Dedifferentiated amniotic fluid mesenchymal stem cell (primary cell): ENCODE measurements around the gene CSN3.
"Not testable (repeated sequence)": the region's sequence is repeated elsewhere in the genome, so short reads cannot be mapped to it uniquely, and the experiment has no call there.

Experiments
- DNase-seq: peaks from one replicate; pipeline ENCODE4 v3.0.0-alpha.2; 2016; ENCODE audit errors: extremely low spot score

CSN3 gene, protein sequence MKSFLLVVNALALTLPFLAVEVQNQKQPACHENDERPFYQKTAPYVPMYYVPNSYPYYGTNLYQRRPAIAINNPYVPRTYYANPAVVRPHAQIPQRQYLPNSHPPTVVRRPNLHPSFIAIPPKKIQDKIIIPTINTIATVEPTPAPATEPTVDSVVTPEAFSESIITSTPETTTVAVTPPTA

DNA sequence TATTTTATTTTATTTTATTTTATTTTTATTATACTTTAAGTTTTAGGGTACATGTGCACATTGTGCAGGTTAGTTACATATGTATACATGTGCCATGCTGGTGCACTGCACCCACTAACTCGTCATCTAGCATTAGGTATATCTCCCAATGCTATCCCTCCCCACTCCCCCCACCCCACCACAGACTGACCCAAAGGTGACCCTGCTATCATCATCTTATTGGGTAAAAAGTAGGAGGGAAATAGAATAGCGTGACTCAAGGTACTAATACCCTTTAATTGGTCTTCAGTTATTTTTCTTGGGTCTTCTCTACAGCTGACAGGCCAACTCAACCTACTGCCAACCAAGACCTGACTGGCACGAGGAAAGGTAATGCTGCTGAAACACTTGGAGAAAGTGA lies at the start of gene CSN3:
CSN3 (plus strand) TSS at position 301 of the 400 bp plus-strand sequence. CDS start 2,223 bp downstream, outside the sequence.
- DNase-seq: not testable (repeated sequence)

GRCh38 chr4:70192895-70193294 lies 49.5 kb upstream of the CSN3 start:
- DNase-seq: no peak

- DNase-seq: no peak
Measured at GRCh38 chr4:70195425-70195824, 47.0 kb upstream of the CSN3 start, which contains the start of gene ODAM. ODAM (plus strand) TSS chr4:70195725; CDS start chr4:70196544, 819 bp downstream.

GRCh38 chr4:70196857-70197256 lies 45.5 kb upstream of the CSN3 start:
- no peak for DNase-seq

DNA sequence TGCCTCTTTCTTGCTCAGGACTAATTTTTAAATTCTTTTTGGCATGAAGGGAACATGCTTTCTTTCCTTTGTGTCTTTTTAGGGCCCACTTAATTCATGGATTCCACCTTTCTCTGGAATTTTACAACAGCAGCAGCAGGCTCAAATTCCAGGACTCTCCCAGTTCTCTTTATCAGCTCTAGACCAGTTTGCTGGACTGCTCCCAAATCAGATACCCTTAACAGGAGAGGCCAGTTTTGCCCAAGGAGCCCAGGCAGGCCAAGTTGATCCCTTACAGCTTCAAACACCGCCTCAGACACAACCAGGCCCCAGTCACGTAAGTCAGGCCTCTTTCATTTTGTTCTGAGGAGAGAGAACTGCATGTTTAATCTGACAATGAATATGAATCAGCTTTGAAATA lies 44.6 kb upstream of the CSN3 start:
- no peak for DNase-seq

- no peak for DNase-seq
Measured at GRCh38 chr4:70203601-70204000, 38.8 kb upstream of the CSN3 start.

DNA sequence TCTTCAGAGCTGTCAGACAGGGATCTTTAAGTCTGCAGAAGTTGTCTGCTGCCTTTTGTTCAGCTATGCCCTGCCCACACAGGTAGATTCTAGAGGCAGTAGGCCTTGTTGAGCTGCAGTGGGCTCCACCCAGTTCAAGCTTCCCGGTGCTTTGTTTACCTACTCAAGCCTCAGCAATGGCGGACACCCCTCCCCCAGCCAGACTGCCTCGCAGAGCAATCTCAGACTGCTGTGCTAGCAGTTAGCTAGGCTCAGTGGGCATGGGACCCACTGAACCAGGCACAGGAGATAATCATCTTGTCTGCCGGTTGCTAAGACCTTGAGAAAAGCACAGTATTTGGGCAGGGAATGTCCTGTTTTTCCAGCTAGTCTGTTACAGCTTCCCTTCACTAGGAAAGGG lies 29.6 kb upstream of the CSN3 start:
- DNase-seq: not testable (repeated sequence)

- not testable (repeated sequence) for DNase-seq
Measured at GRCh38 chr4:70216109-70216508, 26.3 kb upstream of the CSN3 start.

GRCh38 chr4:70216550-70216949 lies 25.8 kb upstream of the CSN3 start:
- DNase-seq: not testable (repeated sequence)

DNA sequence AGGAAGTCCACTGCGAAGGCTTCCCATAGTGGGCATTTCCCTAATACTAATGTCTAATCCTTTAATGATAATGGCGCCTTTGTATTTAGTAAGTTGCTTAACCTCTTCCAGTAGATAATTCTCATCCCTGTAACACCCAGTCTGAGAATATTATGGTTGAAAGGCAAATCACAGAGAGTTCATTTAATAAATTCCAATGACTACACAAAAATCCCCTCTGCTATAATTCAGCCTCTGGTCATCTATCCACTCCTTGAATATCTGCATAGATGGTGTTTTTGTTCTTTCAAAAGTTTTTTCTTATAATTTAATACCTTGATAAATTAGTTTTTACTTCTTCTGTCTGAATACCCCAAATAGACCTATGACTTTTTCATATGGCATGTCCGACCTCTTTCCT lies 21.0 kb upstream of the CSN3 start:
- DNase-seq: not testable (repeated sequence)

- not testable (repeated sequence) for DNase-seq
Measured at GRCh38 chr4:70221818-70222217, 20.6 kb upstream of the CSN3 start.

DNA sequence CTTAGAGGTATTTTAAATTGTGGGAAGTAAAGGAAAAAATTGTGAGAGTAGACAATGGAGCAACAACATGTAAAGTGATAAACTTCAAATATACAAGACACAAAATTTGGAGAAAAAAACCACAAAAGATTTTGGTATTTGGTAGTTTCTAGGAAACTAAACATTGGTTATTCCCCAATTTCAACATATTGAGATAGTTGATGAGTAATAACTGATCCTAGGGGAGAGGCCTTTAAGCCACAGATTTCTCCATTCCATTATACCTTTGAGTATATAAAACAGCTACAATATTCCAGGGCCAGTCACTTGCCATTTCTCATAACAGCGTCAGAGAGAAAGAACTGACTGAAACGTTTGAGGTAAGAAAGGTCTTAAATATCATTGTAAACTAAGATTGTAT lies 16.6 kb upstream of the CSN3 start, which contains the start of gene FDCSP:
FDCSP (plus strand) TSS at position 301 of the 400 bp plus-strand sequence. CDS start 5,071 bp downstream, outside the sequence.
- DNase-seq: no peak

- DNase-seq: no peak
Measured at GRCh38 chr4:70236125-70236524, 6.3 kb upstream of the CSN3 start.

DNA sequence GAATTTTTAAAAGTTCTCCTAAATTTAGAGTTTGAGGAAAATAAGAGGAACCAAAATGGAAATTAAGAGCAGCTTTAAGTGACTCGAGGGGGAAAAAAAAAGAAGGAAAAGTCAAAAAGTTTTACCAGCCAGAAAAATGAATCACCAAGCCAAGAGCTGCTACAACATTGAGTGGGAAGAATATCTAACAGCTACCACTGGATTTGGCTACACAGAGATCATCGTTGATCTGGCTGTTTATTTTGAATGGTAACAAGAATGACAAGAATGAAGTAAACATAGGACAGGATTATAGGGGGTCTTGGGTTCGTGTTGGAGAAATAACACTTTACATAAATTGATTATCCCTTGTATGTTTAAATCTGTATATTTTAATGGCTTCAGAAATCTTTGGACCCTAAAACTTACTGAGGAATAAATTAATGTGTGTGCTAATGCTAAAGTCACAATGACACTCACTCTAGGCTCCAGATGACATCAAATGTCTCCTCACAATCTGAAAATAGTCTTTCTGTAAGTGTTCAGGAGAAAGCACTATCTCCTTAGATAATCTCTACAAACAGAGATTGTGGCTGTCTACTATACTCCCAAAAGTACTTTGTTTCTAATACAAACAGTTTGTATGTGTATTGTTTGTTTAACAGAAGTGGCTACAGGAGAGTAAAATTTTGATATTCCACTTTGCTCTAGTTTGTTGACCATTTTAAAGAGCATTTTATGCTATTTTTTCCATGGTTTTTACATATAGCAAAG lies 3.1 kb upstream of the CSN3 start:
- DNase-seq: no peak

DNA sequence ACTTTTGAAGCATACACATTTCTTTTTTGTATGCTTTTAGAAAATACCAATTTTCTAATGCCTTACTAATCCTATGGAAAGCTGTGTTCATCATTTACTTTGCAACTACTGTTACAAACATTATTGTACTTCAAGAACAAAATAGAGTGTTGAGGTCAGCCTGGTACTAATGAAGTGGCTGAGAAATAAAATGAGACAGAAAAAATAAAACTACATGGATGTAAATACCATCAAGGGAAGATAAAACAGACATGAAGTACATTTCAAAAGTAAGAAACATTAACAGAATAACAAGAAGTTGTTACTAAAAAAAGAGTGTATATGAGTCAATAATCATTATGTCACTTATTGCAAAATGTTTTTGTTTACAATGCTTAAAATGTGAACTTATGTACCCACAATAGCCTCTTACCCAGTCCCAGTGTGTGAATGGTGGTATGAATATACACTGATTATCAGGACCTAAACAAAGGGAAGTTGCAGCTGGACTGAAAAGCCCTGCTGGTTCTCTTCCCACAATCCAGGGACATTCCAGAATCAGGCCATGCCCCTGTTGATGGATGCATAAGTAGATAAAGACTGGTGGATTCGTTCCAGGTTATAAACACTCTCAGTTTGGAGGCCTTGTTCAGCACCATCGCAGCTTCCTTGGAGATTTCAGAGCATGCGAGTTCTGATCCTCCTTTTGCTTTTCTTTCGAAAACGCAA lies 2.4 kb upstream of the CSN3 start:
- no peak for DNase-seq

- DNase-seq: no peak
Measured at GRCh38 chr4:70243091-70243490, 694 bp downstream of the CSN3 start.

DNA sequence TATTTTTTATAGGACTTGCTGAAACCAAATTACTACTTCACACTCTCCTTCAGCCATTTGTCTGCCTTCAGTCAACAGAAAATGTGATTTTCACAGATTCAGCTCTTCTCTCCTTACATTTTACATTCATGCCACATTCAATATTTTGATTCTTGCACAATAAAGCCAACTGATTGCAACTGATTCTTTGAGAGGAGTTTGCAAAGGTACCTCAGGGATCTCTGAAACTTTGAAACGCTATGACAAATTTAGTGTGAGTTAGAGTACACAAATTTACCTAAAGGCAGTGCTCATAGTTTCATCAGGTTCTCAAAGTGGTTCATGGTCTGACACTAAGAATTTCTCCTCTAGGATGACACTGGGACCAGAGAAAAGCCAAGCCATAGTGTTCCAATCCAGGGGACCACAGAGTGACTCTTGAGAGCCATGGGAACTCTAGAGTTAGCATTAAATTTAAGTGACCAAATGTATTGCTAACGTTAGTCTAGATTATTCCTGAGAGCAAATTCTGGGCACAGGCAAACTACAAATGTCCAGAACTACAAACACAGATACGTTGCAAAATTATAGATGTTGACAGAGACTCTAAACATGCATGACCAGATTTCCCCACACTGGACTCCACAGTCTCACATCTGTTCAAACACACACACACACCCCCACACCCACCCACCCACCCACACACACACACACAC lies 9.0 kb downstream of the CSN3 start:
- no peak for DNase-seq

- DNase-seq: no peak
Measured at GRCh38 chr4:70251945-70252277, 9.5 kb downstream of the CSN3 start.

- no peak for DNase-seq
Measured at GRCh38 chr4:70269674-70270073, 27.3 kb downstream of the CSN3 start.

DNA sequence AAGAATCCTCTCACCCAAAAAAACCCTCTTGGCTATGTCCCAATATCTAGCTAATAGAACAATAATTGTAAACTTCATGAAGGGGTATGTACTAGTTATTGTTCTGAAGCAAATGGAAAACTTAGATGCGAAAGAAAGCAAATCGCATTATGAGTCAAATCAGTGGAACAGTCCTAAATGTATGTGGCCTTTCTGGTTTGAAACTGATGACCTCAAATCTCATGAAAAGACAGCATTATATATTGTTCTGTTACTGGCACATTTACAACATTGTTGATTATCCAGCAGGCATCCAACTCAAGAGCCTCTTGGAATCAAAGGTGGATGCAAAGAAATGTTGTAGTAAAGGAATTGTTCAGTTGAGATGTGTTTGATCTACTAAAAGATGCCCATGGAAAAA lies 34.7 kb downstream of the CSN3 start:
- DNase-seq: no peak

GRCh38 chr4:70280567-70280966 lies 38.2 kb downstream of the CSN3 start:
- no peak for DNase-seq

DNA sequence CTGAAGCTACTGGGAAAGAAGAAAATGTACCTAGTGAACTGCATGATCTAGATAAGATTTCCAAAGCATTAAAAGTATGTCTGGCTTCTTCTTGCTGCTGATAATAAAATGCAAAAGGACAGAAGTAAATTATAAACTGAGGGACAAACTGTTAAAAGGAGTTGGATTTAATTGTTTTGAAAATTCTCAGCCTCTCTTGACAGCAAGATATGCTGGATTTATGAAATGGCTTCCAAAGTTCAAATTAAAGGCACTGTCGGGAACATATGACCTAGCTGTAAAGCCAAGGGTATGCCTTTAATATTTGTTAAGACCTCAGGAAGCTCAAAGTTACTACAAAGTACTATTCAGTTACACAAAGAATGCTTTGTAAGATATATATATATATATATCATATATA lies 46.3 kb downstream of the CSN3 start:
- DNase-seq: no peak
